Ureter (tissue), 1 donor: ENCODE results near the gene LRMDA. TPM values are rescaled to one million over a fixed set of nuclear protein-coding genes. Genes with fewer than 3 reads are reported as not detected.

Experiments
- DNase-seq: peaks from one replicate; pipeline ENCODE4 v3.0.0-alpha.2; 2020; ENCODE audit warnings: low spot score
- total RNA-seq: library from RNA; stranded (reverse); gene quantifications from one replicate; pipeline ENCODE4 v1.2.4, GENCODE V29; 2023
- donor health status: DM: yes; HTN: yes; CAD: no.

LRMDA gene
- total RNA-seq, 1 donor from 2014 or later = 23.1 TPM

DNA sequence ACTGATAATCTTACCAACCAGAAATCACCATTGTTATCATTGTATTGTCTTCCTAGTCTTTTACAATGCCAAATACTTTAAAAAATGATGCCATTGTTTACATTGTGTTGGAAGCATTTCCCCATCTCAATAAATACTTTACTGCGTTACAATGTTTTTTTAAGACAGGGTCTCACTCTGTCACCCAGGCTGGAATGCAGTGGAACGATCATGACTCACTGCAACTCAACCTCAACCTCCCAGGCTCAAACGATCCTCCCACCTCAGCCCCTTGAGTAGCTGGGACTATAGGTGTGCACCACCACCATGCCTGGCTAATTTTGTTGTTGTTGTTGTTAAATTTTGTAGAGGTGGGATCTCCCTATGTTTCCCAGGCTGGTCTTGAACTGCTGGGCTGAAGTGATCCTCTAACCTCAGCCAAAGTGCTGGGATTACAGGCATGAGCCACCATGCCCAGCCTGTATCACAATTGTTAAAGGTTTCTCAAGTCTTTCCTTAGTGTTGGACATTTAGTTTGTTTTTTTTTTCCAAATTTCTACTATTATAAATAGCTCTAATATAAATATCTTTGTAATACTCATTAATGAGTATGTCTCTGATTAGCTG, 13.5 kb downstream of the LRMDA start:
- DNase-seq = no peak

DNA sequence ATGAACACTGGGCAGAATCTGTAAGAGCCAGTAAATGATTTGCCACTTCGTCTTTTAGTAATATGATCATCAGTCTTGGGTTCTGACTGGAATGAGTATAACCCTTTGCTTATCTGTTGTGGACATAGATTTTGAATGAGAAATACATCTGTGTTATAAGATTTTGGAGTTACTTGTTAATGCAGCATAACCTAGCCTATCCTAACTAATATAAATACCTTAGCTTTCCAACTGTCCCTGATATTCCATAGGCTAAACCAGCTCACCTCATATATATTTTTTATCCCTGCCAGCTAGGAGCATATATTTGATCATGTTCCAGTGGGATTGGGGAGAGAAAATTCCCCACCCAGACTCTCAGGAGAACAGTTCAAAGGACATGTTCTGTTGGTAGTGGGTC, 15.1 kb downstream of the LRMDA start:
- DNase-seq = no peak

DNA sequence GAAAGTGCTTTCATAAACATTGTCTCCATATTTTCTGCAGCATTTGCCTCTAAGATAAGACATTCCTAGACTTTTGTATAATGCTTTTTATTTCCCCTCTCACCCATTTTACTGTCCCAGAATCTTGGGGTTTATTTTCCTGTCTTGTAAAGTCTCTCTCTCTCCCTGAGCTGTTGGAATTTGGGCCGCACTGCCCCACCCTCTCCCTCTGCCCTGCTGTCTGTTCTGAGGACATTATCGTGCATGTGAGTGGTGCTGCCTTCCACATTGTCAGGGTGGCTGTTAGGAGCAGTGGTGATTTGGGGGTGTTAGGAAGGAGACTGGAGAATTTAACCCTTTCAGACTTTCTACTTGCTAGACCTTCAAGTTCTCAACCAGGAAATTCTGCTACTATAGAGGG, 16.7 kb downstream of the LRMDA start:
- no peak for DNase-seq

DNA sequence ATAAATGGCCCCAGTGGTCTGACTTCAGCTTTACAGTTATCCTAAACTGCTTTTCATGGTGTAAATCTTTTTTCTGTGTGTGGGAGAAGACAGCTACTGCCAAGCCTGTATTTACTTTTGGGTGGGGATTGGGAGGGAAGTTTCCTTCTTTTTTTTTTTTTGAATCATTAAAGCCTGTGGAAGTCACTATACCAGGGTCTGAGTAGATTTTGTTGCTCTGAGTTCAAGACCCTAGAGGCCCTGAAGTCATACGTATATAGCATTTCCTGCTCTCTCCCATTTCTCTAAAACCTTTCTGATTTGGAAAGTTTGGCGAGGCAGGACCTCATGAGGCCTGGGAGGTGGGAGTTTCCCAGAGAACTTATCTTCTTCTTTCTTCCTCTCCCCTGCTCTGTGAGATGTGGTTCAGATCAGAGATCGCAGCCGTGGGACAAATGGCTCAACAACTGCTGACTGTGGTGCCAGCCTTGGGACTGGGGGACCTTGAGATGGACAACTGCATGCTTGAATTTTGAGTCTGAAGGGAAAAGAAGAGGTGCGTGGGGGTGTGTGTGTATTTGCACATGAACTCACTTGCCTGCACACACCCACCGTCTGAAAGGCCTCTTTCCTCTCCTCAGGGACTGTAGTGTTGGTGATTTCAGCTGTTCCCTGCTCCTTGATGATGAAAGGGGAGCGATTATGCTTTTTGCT, 18.1 kb downstream of the LRMDA start:
- DNase-seq = no peak

DNA sequence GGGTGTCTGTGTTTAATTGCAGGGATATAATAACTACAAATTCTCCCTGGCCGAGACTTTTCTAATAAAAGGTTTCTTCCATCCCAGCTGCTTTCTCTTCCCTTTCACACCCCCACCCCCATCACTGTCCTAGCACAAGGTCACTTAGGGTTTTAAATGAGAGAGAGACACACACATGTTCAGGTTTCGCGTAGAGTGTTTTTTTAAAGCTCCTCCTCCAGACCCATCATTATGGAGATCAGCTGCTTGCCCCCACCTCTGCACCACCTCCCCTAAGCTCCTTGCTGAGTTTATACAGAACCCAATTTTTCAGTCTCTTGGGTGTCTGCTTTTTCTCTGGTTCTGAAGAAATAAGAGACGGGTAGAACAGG, 18.6 kb downstream of the LRMDA start:
- DNase-seq = no peak

DNA sequence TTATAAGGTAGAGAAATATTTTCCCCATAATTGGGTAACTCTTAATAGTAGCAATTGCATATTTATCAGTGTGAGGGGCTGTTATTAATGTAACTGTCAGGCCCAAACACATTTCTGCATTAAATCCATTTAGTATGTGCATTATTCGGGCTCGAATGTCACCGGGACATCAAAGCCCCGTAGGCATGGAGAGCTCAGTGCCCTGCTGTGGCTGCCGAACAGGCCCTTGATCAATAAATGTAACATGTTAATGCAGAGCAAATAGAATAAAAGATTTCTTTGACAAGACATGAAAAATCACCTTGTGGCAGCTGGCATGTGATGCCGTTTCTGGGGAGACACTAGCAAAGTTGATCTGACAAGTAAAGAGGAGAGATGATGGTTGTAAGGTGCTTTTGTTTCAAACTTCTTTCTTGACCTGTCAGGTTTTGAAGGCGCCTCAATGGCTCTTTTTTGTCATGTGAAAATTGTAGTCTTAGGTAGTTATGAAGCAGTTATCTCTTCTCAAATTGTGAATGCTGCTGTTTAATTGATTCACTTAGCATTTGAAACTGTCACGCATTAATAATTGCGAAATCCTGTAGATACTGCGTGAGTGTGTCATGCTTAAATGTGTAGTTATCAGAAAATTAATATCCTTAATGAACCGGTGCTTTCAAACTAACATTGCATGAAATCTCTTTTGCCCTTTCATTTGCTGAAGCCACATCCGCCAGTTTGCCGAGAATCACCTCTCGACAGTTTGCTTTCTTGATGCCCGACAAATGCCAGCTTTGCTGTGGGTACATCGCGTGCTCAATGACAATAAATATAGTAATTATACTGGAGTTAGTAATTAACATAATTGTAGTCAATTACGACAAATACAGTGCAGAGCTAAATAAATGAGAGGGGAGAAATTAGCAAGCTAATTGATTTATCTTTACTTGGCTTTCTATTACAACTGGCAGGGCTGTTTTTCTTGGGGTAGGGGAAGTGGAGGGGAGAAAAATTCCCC, 19.5 kb downstream of the LRMDA start:
- DNase-seq = no peak

DNA sequence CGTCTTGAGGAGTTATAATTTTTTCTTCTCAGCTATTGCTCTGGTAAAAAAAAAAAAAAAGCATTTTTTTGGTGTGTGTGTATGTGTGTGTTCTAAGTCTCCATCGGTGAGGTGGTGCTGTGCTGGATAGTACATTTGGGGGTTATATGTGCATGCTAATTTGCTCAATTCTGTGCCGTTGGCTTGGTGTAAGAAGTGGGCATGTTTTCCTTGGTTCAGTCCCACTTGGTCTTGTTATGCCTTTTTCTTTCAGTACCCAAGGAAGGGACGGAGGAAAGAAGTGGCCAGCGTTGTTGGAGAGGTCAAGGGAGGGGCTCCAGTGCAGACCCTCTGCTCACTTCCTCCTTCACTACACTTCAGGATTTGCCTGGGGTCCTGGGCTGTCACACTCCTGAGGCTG, 20.4 kb downstream of the LRMDA start:
- DNase-seq = no peak

DNA sequence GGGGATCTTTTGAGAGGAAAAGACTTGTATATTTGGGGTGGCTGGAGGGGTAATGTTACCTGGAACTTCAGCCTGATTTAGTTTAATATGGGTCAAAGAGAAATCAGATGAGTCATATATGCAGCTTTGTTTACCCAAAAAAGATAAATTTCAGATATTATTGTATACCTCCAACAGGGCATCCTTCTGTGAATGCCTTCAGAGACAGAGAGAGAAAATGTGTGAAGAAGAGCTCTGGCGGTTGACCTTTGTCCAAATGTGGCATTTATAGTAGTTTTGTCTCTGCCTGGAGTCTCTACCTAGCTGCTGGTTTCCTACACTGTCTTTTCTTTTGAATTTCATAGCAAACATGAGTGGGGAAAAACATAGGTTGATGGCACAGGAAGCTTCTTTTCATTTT, 21.6 kb downstream of the LRMDA start:
- DNase-seq = no peak

DNA sequence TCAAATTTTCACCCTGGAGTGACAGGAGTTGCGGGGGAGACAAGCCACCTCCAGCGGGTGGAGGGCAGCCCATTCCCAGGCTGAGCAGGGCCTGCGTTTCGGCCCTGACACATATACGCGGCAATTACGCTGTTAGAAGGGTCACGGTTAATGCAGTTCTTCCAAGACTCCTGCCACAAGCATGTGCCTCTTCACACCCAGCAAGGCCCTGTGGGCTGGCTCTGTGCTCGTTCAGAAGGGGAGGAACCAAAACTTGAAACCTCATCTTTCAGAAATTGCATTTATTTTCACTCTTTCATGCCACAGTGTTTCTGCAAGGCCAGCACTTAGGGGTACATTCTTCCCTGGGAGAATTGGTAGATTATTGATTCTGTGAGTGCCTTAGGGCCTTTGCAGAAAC, 24.7 kb downstream of the LRMDA start:
- DNase-seq = no peak

DNA sequence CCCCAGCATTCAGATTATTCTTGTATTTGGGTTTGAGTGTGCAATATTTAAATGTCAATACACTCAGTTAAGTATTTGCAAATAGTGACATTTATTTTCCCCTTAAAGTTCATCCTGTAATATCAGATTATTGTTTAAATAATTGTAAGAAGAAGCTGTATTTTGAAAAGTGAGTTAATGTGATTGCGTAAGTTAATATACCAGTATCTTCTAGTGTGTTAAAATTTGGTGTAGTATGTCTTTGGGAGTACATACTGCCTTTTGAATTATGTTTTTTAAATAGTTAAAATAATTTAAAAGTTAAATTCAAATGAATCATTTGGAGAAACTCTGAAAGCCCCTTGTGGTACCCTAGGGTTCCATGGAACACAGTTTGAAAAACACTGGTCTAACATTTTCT, 28.6 kb downstream of the LRMDA start:
- no peak for DNase-seq

DNA sequence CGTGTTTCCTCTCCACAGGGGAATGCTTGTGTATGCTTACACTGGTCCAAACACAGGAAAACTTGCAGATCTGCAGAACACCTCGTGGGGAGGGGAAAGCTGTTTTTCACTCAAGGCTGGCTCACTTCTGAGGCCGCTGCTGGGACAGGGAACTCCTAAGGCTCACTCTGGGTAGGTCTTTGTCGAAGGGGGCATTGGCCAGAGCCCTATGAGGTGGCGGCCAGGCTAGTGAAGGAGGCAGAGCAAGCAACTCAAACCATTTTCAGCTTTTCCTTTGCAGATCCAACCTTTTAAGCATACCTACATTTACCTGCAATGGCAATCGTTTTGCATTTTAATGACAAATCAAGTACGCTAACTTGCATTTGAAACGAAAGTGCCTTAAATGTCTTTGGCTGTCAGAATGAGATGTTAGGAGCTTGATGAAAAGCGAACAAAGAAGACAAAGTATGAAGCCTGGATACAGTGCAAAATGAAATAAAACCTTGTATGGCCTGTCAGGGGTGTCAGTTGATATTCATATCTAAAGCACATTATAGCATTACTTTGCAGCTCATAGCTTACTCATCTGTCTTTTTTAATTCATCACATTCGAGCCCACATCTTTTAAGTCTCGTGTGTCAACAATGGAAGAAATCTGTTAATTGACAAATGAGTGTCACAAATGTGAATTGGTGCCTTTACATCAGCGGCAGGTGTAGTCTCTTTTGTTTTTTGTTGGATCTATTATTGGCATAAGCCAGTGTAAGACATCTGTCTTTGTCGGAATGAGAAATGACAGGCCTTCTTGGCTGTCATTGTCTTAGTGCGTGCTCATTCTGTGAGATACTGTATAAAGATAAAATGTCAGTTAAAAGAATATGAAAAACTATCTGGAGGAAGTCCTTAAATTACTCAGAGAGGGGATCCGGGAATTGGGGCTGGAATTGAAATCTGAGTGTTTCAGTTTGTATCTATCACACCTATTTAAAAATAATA, 30.5 kb downstream of the LRMDA start:
- DNase-seq = no peak

DNA sequence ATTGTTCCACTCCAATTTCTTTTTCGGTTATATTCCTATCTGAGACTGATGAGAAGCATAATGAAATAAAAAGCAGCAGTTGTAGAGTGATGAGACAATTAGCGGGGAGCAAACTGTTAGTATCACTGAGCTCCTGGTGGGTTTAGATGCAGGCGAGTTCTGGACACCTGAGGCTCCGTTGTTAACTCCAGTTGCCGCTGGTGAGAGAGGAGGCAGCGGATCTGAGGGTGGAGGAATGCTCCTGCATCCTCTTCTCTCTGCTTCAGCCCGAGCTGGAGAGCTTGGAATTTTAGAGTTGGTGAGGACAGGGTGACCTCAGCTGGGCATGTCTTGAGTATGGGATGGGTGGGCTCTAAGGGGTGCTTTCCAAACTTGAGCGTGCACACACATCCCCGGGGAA, 31.4 kb downstream of the LRMDA start:
- DNase-seq = no peak

DNA sequence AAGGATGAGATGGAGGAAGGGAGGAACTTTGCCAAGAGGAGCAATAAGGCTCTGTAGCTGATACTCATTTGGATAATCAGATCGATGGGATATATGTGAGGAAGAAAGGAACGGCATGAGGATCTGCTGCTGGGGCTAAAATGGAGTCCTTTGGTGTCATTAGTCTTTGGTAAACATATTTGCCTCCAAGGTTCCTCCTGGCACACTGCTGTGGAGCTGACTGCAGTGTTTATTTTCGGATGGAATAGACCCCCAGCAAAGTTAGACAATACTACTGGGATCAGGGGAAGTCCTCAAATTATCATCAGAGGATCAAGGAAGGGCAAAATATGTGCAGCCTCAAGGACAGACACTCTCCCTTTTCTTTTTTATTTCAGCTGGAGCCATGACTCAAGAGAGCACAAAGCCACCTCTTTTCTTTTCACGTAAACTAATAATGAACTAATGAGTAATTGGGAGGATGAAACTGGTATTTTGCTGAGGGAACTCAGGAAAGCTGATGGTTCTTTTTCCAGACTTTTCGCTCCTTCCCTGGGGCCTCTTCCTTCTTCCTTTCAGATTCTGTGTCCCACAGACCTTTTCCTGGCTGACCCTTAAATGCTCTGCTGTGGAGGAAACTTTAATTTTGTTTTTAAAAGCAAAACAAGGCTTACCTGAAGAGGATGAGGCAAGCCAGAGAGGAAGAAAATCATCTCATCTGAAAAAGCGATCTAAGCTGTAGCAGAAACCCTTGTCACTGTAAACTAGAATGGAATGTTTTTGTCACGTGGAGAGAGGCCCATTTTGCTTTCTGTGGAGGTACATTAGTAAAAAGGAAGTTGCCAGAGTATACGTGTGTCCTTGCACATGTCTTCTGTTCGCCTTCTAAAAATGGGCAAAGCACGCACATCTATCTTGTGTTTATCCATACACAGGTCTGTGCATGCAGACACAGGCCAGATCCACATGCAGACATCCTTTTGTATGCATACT, 33.3 kb downstream of the LRMDA start:
- DNase-seq = no peak

DNA sequence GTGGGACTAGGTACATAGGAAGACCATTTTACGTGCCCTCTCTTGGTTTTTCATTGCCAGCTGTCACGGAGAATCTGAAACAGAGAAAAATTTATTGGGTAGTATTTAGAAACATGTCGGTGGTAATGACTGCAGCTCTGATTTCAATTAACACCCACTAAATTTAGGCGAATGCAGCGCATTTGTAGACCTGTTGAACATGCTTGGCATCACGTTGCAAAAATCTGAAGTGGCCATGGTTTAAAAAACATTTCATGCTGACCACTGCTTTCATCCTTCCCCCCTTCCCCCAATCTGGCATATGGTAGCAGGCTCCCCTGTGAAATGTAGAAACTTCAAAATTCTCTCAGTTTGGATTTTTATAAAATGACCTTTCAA, 34.0 kb downstream of the LRMDA start:
- DNase-seq = no peak

DNA sequence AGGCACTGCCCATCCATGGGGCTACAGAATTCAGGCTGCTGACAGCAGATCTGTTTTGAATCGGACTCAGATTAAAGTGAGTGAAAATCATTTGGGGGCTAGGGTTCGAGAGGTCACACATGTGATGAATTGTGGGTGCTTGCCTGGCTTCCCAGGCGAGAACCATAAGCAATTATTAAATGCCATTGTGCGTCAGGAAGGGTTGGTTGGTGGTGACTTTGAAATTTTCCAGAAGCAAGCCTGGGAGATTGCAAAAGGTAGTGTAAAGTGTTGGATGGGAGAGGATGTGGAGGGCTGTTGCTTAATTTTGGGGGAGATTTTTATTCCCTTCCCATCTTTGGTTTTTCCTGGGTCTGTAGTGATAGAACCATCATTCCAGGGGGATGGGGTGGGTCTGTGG, 34.6 kb downstream of the LRMDA start:
- DNase-seq = no peak

DNA sequence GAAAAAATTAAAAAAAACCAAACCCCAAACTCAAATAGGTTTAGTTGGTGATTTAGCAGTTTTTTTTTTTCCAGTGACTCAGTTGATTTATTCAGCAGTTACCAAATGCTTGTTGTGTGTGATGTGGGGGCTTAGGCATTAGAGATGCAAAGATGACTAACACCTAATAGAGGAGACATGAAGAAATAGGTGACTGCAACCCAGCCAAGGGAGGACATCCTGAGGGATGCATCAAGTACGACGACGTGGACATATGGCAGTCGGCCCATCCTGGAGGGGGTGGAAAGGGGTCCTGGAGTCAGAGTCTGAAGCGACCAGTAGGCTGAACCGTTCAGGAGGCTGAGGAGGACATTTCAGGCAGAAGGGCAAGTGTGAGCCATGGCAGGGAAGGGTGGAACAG, 35.5 kb downstream of the LRMDA start:
- no peak for DNase-seq

DNA sequence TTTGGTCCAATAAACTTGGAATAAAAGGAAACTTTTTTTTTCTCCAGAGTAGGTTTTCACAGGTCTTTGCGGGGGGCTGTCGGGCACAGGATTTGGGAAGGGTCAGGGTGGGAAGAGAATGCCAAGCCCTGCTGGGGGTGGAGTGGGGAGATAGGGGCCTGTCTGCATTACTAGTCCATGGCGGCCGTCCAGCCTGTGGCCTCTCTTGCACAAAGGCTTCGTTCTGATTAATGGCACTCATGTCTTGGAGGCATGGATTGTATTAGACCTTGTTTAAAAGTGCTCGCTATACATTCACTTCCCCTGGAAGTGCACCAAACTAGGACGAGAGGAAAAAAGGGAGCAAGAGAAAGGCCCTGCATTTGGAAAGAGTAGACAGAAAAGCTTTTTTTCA, 37.2 kb downstream of the LRMDA start:
- DNase-seq = no peak

DNA sequence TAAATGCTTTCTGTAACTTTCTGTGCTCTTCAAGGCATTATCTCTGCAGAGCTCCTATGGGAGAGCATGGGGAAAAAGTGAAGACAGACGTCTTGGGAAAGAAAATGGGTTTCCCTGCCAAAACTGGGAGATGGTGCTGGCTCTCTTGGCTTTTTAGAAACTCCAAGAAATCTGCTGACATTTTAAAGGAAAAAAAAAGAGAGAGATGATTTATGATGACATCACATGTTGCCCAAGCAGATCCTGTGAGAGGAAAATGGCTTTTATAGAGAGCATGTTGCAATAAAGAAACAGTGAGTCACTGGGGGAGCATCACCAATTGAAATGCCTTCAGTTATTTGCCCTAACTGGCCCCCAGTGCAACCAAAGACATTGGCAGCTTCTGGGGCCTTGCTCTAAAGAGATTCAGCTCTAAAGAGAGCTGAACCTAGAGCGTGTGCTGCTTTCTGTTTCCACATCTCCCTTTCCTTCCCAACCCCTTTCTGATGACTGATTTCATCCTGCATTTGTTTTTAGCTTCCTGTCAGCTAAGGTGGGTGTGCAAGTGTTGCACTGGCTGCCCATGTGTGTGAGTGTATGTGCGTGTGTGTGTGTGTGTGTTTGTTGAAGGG, 37.7 kb downstream of the LRMDA start:
- peak; percentile 75 for DNase-seq

DNA sequence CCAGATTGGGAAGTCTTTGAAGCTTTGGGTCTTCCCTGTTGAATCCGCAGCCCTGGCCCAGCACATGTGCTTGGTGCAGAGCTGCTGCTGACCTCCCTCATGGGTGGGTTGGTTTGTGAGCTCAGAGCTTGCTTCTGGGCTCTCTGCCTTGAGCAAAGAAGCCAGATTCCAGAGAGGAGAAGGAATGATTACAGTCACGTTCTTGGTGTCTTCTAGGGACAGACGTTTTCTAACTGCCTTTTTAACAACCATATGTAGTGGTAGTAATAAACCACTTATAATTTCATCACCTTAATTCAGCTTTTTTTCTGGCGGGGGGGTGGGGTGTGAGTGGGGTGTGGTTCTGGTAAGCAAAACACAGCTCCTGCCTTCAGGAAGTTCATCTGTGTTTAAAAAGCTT, 39.5 kb downstream of the LRMDA start:
- peak; percentile 52 for DNase-seq

DNA sequence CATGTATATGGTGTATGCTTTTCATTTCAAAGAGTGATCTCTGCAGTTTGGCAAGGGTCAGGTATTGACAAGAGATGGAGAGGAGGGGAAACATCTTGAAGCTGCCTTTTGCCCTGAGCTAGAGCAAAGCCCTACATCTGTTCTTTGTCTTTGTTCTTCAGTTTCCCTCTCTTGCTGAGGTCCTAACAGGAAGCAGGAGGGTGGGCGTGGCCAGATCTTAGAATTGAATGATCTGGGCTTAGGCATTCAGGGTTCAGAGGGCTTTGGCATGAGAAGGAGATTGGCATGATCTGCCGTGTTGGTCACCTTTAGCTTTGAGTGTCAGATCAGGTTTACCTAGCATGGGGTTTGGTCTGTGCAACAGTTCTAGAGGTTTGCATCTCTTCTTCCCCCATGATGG, 41.3 kb downstream of the LRMDA start:
- no peak for DNase-seq
